ENCODE measurements around the gene UNC5C.

The UNC5C gene

DNA sequence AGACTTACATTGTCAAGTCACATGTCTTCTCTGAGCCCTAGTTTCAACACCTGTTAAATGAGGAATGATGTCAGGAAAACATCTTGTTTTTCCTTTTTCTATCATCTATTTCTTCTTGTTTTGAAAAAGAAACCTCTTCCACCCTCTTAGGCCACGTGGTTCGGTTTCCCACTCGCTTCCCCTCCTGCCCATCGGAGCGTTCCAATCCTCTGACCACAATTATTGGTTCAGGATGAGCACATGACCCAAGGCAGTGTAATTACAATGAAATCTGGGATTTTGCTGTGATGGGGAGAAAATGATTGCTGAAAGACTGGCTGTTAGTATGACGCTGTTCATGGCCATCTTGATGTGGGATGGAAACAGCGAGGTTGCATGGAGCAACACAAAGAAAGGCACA, 186.7 kb downstream of the UNC5C start:
- Mint-ChIP-seq H3K36me3 (ENCODE audit: low read depth) (no peaks in the 10 kb centered on the region), H3K9me3 (no peaks in the 10 kb centered on the region), H3K4me1 (peaks cover 52% of the 10 kb centered on the region), H3K27me3 (ENCODE audit: low read depth, poor library complexity) (peaks cover 4% of the 10 kb centered on the region), H3K4me3 (no peak overlapping the region), H3K27ac (no peak overlapping the region)
- DNase-seq, result no peak
- TF ChIP-seq, protein P1, sequence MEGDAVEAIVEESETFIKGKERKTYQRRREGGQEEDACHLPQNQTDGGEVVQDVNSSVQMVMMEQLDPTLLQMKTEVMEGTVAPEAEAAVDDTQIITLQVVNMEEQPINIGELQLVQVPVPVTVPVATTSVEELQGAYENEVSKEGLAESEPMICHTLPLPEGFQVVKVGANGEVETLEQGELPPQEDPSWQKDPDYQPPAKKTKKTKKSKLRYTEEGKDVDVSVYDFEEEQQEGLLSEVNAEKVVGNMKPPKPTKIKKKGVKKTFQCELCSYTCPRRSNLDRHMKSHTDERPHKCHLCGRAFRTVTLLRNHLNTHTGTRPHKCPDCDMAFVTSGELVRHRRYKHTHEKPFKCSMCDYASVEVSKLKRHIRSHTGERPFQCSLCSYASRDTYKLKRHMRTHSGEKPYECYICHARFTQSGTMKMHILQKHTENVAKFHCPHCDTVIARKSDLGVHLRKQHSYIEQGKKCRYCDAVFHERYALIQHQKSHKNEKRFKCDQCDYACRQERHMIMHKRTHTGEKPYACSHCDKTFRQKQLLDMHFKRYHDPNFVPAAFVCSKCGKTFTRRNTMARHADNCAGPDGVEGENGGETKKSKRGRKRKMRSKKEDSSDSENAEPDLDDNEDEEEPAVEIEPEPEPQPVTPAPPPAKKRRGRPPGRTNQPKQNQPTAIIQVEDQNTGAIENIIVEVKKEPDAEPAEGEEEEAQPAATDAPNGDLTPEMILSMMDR (IDR thresholded peaks at IDR 0.05), result no peak

DNA sequence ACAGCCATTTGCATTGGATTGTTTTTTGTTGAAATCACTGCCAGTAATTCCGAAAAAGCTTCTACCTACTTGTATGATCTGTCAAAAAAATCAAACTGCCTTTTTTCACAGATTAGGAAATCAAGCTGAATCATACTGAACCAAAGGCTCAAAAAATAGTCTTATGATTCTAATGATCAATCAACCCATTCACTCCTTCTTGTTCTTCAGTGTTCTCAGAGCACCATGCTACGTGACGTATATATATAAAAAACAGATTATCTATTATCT, 187.1 kb downstream of the UNC5C start:
- Mint-ChIP-seq H3K9me3 (no peaks in the 10 kb centered on the region), H3K27ac (peak overlapping the region; percentile 81), H3K36me3 (ENCODE audit: low read depth) (no peaks in the 10 kb centered on the region), H3K27me3 (ENCODE audit: low read depth, poor library complexity) (peaks cover 4% of the 10 kb centered on the region), H3K4me1 (peaks cover 52% of the 10 kb centered on the region), H3K4me3 (no peak overlapping the region)
- TF ChIP-seq, protein P1 (IDR thresholded peaks at IDR 0.05), result no peak
- DNase-seq, result no peak

DNA sequence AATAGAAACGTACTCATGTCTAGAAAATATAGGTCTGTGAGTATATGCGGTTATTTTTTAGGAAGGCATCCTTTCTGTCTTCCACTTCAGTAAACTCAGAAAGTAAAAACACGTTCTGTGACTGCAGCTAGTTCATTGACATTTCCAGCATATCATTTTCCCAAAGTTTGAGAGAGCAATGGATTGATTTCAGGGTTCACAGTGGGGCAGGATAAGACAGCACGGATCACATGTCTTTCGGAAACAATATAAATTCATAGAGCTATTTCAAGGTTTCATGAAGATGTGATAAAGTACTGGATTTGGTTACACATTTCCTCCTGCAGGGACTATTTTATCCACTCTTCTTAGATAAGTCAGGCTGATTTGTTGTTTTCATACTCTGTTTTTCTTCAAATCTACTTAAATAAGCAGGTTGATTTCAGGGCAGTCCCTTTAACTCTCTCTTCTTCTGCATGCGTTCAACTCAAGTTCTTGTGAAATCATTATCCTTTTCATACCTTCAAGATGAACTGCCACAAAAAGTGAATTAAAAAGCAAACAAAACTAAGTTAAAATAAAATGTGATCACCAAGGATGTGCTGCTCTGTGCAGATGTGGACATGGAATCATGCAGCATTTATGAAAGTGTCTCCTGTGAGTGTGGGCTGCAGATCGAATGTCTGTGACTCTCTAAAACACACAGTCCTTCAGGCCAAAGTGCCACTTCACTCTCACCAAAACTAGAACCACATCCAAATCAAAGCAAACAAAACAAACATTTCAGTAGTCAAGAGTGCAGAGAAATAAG, 187.7 kb downstream of the UNC5C start:
- no peak for DNase-seq
- Mint-ChIP-seq H3K27ac (peak overlapping the region; percentile 81), H3K36me3 (ENCODE audit: low read depth) (no peaks in the 10 kb centered on the region), H3K9me3 (no peaks in the 10 kb centered on the region), H3K4me1 (peaks cover 52% of the 10 kb centered on the region), H3K4me3 (no peak overlapping the region), H3K27me3 (ENCODE audit: low read depth, poor library complexity) (peaks cover 4% of the 10 kb centered on the region)
- TF ChIP-seq, protein P1 (IDR thresholded peaks at IDR 0.05), result no peak

DNA sequence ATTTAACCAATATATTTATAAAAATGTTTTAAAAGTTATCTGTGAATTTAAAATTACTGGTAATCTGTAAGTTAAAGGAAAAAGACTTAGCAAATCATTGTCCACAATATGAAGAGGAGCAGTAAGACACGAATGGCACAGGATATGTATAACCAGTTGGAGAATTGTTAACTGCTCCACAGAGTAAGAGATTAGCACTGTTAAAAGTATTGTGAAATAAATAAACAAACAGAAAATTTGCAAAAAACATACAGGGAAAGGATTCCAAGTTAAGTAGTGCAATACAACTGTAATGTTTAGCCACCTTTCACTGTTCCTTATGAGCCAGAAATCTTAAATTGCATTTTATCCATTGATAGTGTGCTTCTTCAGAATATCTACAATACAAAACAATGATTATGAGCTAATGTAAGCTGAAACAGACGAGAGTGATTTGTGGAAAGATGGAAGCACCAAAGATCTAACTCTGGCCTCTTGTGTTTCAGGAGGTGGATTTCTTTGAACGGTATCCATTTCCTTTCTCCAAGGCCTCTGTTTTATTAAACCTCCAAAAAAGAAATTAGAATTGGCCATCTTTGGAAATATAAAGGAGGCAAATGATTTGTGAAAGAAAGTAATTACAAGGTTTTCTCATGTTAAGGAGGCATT, 188.4 kb downstream of the UNC5C start:
- H3K27ac Mint-ChIP-seq, result peak overlapping the region; percentile 83
- no peak overlapping the region for H3K4me3 Mint-ChIP-seq
- DNase-seq, result no peak
- H3K27me3 Mint-ChIP-seq (ENCODE audit: low read depth, poor library complexity), result peaks cover 4% of the 10 kb centered on the region
- TF ChIP-seq, protein P1 (IDR thresholded peaks at IDR 0.05), result no peak
- no peaks in the 10 kb centered on the region for H3K9me3 Mint-ChIP-seq
- peaks cover 52% of the 10 kb centered on the region for H3K4me1 Mint-ChIP-seq
- H3K36me3 Mint-ChIP-seq (ENCODE audit: low read depth), result no peaks in the 10 kb centered on the region

- Mint-ChIP-seq H3K27ac (peak overlapping the region; percentile 1), H3K9me3 (no peaks in the 10 kb centered on the region), H3K4me3 (no peak overlapping the region), H3K27me3 (ENCODE audit: low read depth, poor library complexity) (peaks cover 4% of the 10 kb centered on the region), H3K4me1 (peaks cover 39% of the 10 kb centered on the region), H3K36me3 (ENCODE audit: low read depth) (no peaks in the 10 kb centered on the region)
- TF ChIP-seq, protein P1 (IDR thresholded peaks at IDR 0.05), result no peak
- no peak for DNase-seq
These were observed 190.4 kb downstream of the UNC5C start for GRCh38 chr4:95358421-95358820.

GRCh38 chr4:95355021-95355420, 193.8 kb downstream of the UNC5C start:
- Mint-ChIP-seq H3K27me3 (ENCODE audit: low read depth, poor library complexity) (no peaks in the 10 kb centered on the region), H3K9me3 (no peaks in the 10 kb centered on the region), H3K4me1 (peaks cover 25% of the 10 kb centered on the region), H3K27ac (no peak overlapping the region), H3K36me3 (ENCODE audit: low read depth) (no peaks in the 10 kb centered on the region), H3K4me3 (no peak overlapping the region)
- TF ChIP-seq, protein P1 (IDR thresholded peaks at IDR 0.05), result no peak
- DNase-seq, result no peak

All from nephron progenitor cell (in vitro differentiated cells).